GM12878 (cell line): ENCODE measurements around the gene DYNLL1.

Experiments
- CBFB ChIP-seq: IDR thresholded peaks from 2 replicates; pipeline ENCODE4 v1.6.1; 2016; ENCODE audit warnings: antibody characterized with exemption, low read depth
- CREB1 ChIP-seq: IDR thresholded peaks from 2 replicates; pipeline ENCODE4 v1.6.1; 2012; ENCODE audit warnings: low read depth, mild to moderate bottlenecking, inconsistent platforms
- CTCF ChIP-seq, 3 experiments: IDR thresholded peaks in 2 of 3; conservative IDR thresholded peaks in 1 of 3; 2 replicates each; pipeline ENCODE4 v1.5.1; 2011; ENCODE audit warnings: low read depth in 3 of 3, low read length in 3 of 3, mild to moderate bottlenecking in 3 of 3, control low read depth in 2 of 3, moderate library complexity in 2 of 3, inconsistent platforms in 1 of 3, mixed read lengths in 1 of 3; ENCODE audit not compliant: control insufficient read depth in 2 of 3, insufficient read depth in 1 of 3; ENCODE audit errors: extremely low read depth in 1 of 3
- FOS ChIP-seq: IDR thresholded peaks from 3 replicates; pipeline ENCODE4 v1.6.1; 2011; ENCODE audit warnings: borderline replicate concordance; ENCODE audit not compliant: insufficient read length; ENCODE audit errors: extremely low read depth
- GABPA ChIP-seq: IDR thresholded peaks from 2 replicates; pipeline ENCODE4 v1.6.1; 2014; ENCODE audit warnings: antibody characterized with exemption, low read depth, mild to moderate bottlenecking, inconsistent platforms
- MAX ChIP-seq: IDR thresholded peaks from 2 replicates; pipeline ENCODE4 v1.6.1; 2012; ENCODE audit warnings: low read depth, low read length, improper control_type of control experiment
- NFYB ChIP-seq: IDR thresholded peaks from 2 replicates; pipeline ENCODE4 v1.6.1; 2011; ENCODE audit warnings: low read depth, mild to moderate bottlenecking, low read length, improper control_type of control experiment, moderate library complexity; ENCODE audit not compliant: insufficient read depth
- POLR2AphosphoS5 ChIP-seq: IDR thresholded peaks from 2 replicates; pipeline ENCODE4 v1.6.1; 2011; ENCODE audit warnings: mild to moderate bottlenecking, low read length, inconsistent platforms
- RFX5 ChIP-seq: IDR thresholded peaks from 2 replicates; pipeline ENCODE4 v1.6.1; 2011; ENCODE audit warnings: low read depth, low read length, improper control_type of control experiment
- SPI1 ChIP-seq: IDR thresholded peaks from 2 replicates; pipeline ENCODE4 v1.6.1; 2011; ENCODE audit warnings: low read depth, mild to moderate bottlenecking, low read length, moderate library complexity, borderline replicate concordance; ENCODE audit not compliant: insufficient read depth
- ZBTB33 ChIP-seq: fragments of 450-650 bp; IDR thresholded peaks from 2 replicates; pipeline ENCODE4 v1.6.1; 2017; ENCODE audit warnings: mild to moderate bottlenecking

GRCh38 chr12:120542166-120542565 is 46.3 kb downstream of the DYNLL1 start:
- no peak for TF ChIP-seq CREB1
- no peak for TF ChIP-seq CTCF (IDR thresholded peaks at IDR 0.05 in 2 of 3, conservative IDR thresholded peaks at IDR 0.05 in 1 of 3; ENCODE audit: control insufficient read depth in 2 of 3, extremely low read depth in 1 of 3, insufficient read depth in 1 of 3, low read depth in 3 of 3, low read length in 3 of 3)
- no peak for TF ChIP-seq NFYB
- TF ChIP-seq FOS: no peak
- TF ChIP-seq GABPA: no peak
- TF ChIP-seq RFX5: no peak
- no peak for TF ChIP-seq SPI1
- TF ChIP-seq ZBTB33: no peak
- TF ChIP-seq POLR2AphosphoS5: no peak
- TF ChIP-seq MAX: no peak
- TF ChIP-seq CBFB: no peak
